SK-N-SH (cell line): Measurements from ENCODE around the gene ZC3H13.

Source experiments
- MXI1 ChIP-seq: IDR thresholded peaks from 2 replicates; pipeline ENCODE4 v1.6.1; 2012; ENCODE audit warnings: mild to moderate bottlenecking, low read depth, low read length, improper control_type of control experiment
- SMC3 ChIP-seq: IDR thresholded peaks from 2 replicates; pipeline ENCODE4 v1.6.1; 2012; ENCODE audit warnings: low read depth, low read length, improper control_type of control experiment
- YY1 ChIP-seq: IDR thresholded peaks from 2 replicates; pipeline ENCODE4 v1.4.0; 2012; ENCODE audit warnings: low read depth, mild to moderate bottlenecking

DNA sequence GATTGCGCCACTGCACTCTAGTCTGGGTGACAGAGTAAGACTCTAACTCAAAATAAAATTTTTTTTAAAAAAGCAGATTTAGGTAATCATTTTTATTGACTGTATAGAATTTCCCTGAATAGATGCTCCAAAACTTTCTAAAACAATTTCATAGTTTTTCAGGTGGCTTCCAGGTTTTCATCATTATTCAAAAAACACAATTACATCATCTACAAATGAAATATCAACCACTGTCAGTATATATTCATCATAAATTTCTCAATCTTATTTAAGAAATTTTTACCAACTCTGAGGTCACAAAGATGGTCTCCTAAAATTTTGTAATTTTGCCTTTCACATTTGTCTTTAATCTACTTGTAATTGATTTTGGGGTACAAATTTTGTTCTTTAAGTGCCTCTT lies 48.1 kb downstream of the ZC3H13 start:
- TF ChIP-seq YY1 (no peak), MXI1 (no peak), SMC3 (no peak)
